ENCODE data around the gene GPRC5B. TPM values are rescaled to one million over a fixed set of nuclear protein-coding genes. Genes with fewer than 3 reads are reported as not detected.

The GPRC5B gene
- polyA plus RNA-seq, 2 of the 4 experiments (the other 2 are of a cell fraction), result 12.8 to 19.1 TPM

DNA sequence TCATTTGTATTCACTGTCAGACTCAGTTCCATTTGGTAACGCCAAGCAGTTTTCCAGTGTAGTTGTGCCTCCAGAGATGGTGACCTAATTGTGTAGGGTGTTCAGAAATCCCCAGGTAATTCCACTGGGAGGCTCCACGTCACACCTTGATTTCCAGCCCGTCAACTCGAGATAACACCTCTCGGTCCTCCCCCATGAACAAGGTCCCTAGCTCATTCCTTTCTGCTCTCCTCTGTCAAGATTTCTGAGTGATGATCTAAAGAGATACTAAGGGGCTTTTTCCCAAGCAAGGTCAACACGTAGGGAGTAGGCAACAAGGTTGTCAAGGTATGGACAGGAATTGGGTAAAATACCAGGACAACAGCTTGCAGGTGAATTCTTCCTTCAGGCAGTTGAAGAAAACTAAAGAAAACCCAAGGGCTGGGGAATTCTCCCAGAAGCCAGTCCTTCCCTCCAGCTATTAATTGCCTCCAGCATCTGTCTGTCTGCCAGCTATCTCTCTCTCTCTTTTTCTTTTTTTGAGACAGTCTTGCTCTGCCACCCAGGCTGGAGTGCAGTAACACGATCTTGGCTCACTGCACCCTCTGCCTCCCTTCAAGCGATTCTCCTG is 31.4 kb downstream of the GPRC5B start (continued):
- TF ChIP-seq RAD21 (conservative IDR thresholded peaks at IDR 0.05 in 1 of 2, IDR thresholded peaks at IDR 0.05 in 1 of 2) (no peak), ESRRA (IDR thresholded peaks at IDR 0.05; ENCODE audit: borderline replicate concordance, low read length) (no peak), JUNB (IDR thresholded peaks at IDR 0.05) (no peak)

- Histone ChIP-seq H3K9me3 (no peaks in the 10 kb centered on the region), H3K4me1 (no peaks in the 10 kb centered on the region), H3K4me3 (no peak overlapping the region), H3K4me2 (no peak overlapping the region), H3K27ac (no peak overlapping the region)
- CTCF ChIA-PET, result interaction anchor here (0.7 to 1.3 kb wide), 5 partner anchors 17 to 531 kb away, joined by 3 read pairs; no protein-coding TSS in a partner anchor
- FAIRE-seq (no peak), ATAC-seq (no peak), DNase-seq (ENCODE audit: low read depth in 1 of 2, low spot score in 1 of 2) (no peak)
- TF ChIP-seq SREBF2 (IDR thresholded peaks at IDR 0.05), result no peak
- 93% methylated on average over 7 of the region's 7 CpGs for WGBS (ENCODE audit: missing lambda C conversion rate)
- POLR2A ChIA-PET, result no interaction called here
These were observed 33.2 kb downstream of the GPRC5B start for GRCh38 chr16:19851476-19851875.

DNA sequence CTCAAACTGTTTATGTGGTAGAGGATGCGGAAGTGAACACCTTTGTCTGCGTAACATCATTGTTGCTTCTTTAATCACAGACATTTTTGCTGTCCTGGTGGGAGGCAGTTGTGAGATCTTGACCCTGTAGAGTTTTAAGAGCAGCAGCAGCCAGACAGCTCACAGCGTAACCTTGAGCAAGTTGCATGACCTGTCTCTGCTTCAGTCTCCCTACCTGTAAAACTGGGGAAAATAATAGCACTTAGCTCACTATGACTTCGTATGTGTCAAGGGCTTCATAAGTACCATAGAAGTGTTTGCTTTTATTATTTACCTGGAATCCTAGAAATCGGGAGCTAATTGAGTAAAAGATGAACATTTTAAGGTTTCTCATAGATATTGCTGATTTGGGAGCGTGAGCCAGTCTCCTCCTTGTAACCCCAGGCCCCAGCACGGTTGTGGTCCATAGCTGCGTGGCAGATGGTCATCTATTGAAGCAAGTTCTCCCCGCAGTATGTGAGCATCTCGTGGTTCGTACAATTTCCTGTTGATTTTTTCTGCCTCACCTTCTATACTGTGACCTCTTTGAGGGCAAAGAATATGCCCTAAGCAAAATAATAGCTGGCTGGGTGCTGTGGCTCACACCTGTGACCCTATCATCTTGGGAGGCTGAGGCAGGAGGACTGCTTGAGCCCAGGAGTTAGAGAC is 34.4 kb downstream of the GPRC5B start:
- H3K4me3 ChIP-seq, result no peak overlapping the region
- no peak for FAIRE-seq
- TF ChIP-seq, protein P1, sequence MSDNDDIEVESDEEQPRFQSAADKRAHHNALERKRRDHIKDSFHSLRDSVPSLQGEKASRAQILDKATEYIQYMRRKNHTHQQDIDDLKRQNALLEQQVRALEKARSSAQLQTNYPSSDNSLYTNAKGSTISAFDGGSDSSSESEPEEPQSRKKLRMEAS (IDR thresholded peaks at IDR 0.05), result no peak
- no peak for TF ChIP-seq NPAS2 (CRISPR knock-in tag; IDR thresholded peaks at IDR 0.05; ENCODE audit: borderline replicate concordance)
- TF ChIP-seq JUNB (IDR thresholded peaks at IDR 0.05), result no peak
- no peak for TF ChIP-seq HOXB13 (CRISPR knock-in tag; IDR thresholded peaks at IDR 0.05; ENCODE audit: low read depth)
- no peak for TF ChIP-seq GATA3 (IDR thresholded peaks at IDR 0.05; ENCODE audit: borderline replicate concordance)
- peaks cover 4% of the 10 kb centered on the region; the same call in 2 of the 3 replicates for H3K4me1 ChIP-seq
- ChIA-PET CTCF (interaction anchor here (1.1 kb wide), 1 partner anchor 16 kb away, joined by 3 read pairs; no protein-coding TSS in a partner anchor), POLR2A (no interaction called here)
- H3K9me3 ChIP-seq, result no peaks in the 10 kb centered on the region
- no peak for DNase-seq (ENCODE audit: low read depth in 1 of 2, low spot score in 1 of 2)
- no peak overlapping the region for H3K27ac ChIP-seq
- no peak for ATAC-seq
- H3K4me2 ChIP-seq, result no peak overlapping the region
- 91% methylated on average over 11 of the region's 11 CpGs for WGBS (ENCODE audit: missing lambda C conversion rate)

- FAIRE-seq (no peak), ATAC-seq (no peak), DNase-seq (ENCODE audit: low read depth in 1 of 2, low spot score in 1 of 2) (no peak)
- POLR2A ChIA-PET, result no interaction called here
- CTCF ChIA-PET, result interaction anchor here (1.5 to 1.7 kb wide), 2 partner anchors 11 to 35 kb away, joined by 3 to 5 read pairs; partner anchors contain the start of gene GPRC5B
- H3K27ac ChIP-seq, result no peak overlapping the region
- H3K4me2 ChIP-seq, result no peak overlapping the region
- H3K9me3 ChIP-seq, result no peaks in the 10 kb centered on the region
- WGBS (ENCODE audit: missing lambda C conversion rate), result 84% methylated on average over 3 of the region's 3 CpGs
- TF ChIP-seq TFCP2L1 (CRISPR knock-in tag; IDR thresholded peaks at IDR 0.05), result no peak
- no peak for TF ChIP-seq HEYL (CRISPR knock-in tag; IDR thresholded peaks at IDR 0.05)
- no peak for TF ChIP-seq HOXB13 (CRISPR knock-in tag; IDR thresholded peaks at IDR 0.05; ENCODE audit: low read depth)
- no peak for TF ChIP-seq NFE2L2 (conservative IDR thresholded peaks at IDR 0.05; ENCODE audit: low read length)
- TF ChIP-seq CHD2 (IDR thresholded peaks at IDR 0.05; ENCODE audit: low read length, partially characterized antibody), result no peak
- no peak overlapping the region for H3K4me3 ChIP-seq
- H3K4me1 ChIP-seq, result peaks cover 10% of the 10 kb centered on the region
These were observed 35.9 kb downstream of the GPRC5B start for GRCh38 chr16:19848756-19849155.

DNA sequence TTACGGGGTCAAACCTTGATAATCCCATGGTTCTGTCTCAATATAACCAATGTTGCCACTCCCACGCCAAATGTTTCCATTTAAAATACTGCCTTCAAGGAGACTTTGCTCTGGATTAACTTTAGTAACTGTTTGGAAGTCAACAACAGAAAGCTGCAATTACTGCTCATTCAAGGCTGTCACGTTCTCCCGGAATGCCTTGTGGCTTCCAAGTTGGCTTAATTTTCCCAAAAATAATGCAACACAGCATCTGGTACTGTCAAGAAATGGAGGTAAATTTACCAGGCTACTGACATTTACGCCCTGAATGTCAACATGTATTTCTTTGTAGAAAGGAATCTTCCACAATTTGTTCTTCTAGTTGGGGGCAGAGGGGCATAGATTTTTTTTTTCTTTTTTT is 38.2 kb downstream of the GPRC5B start:
- POLR2A ChIA-PET, result no interaction called here
- H3K4me1 ChIP-seq, result peaks cover 10% of the 10 kb centered on the region
- WGBS (ENCODE audit: missing lambda C conversion rate), result 93% methylated on average over 5 of the region's 5 CpGs
- H3K4me3 ChIP-seq, result no peak overlapping the region
- no peak for DNase-seq (ENCODE audit: low read depth in 1 of 2, low spot score in 1 of 2)
- 0 out of 6 replicates have a peak overlapping the region, but pooled peaks of 1 of the 2 experiments have one; percentile 4 for H3K27ac ChIP-seq
- no peaks in the 10 kb centered on the region for H3K9me3 ChIP-seq
- no peak for TF ChIP-seq HMGXB4 (CRISPR knock-in tag; IDR thresholded peaks at IDR 0.05; ENCODE audit: borderline replicate concordance)
- no peak for TF ChIP-seq PBX3 (IDR thresholded peaks at IDR 0.05)
- no peak for TF ChIP-seq CHD4 (IDR thresholded peaks at IDR 0.05; ENCODE audit: borderline replicate concordance)
- TF ChIP-seq EHF (CRISPR knock-in tag; IDR thresholded peaks at IDR 0.05), result no peak
- no peak for TF ChIP-seq CTCF (IDR thresholded peaks at IDR 0.05)
- TF ChIP-seq CEBPB (IDR thresholded peaks at IDR 0.05), result no peak
- TF ChIP-seq RARB (CRISPR knock-in tag; IDR thresholded peaks at IDR 0.05), result no peak
- no peak for TF ChIP-seq SREBF2 (IDR thresholded peaks at IDR 0.05)
- TF ChIP-seq KDM1A (IDR thresholded peaks at IDR 0.05; ENCODE audit: low read depth), result no peak
- no peak for FAIRE-seq
- CTCF ChIA-PET, result interaction anchor here (1.6 to 2.1 kb wide), 2 partner anchors 15 to 42 kb away, joined by 3 to 6 read pairs; no protein-coding TSS in a partner anchor
- no peak for ATAC-seq
- H3K4me2 ChIP-seq, result no peak overlapping the region
